ENCODE data around the gene PRDM16. TPM values are rescaled to one million over a fixed set of nuclear protein-coding genes. Genes with fewer than 3 reads are reported as not detected.

PRDM16 gene
- total RNA-seq, 1 experiment from 2014 or later, result 6.1 TPM

GRCh38 chr1:3450983-3451382 is 382.0 kb downstream of the PRDM16 start:
- Histone ChIP-seq H3K36me3 (ENCODE audit: control insufficient read depth in 1 of 2, insufficient read depth in 2 of 2, low read length in 2 of 2) (no peaks in the 10 kb centered on the region), H3K9ac (ENCODE audit: low read length) (no peak overlapping the region), H3K4me2 (ENCODE audit: low read length) (no peak overlapping the region), H3K4me3 (replicated peaks in 1 of 2; ENCODE audit: low read depth in 1 of 2, low read length in 2 of 2) (no peak overlapping the region), H3K9me2 (ENCODE audit: insufficient read depth) (no peaks in the 10 kb centered on the region), H2AFZ (ENCODE audit: low read depth, low read length, poor library complexity, severe bottlenecking) (no peak overlapping the region), H3K27me3 (ENCODE audit: insufficient read depth, low read length) (no peaks in the 10 kb centered on the region), H4K20me1 (ENCODE audit: insufficient read depth) (no peaks in the 10 kb centered on the region), H3K4me1 (ENCODE audit: control insufficient read depth in 1 of 2, insufficient read depth in 2 of 2, low read length in 2 of 2) (peaks cover 14 to 26% of the 10 kb centered on the region in 2 experiments), H3K9me3 (ENCODE audit: control insufficient read depth in 1 of 2, insufficient read depth in 1 of 2, low read depth in 1 of 2, low read length in 2 of 2) (no peaks in the 10 kb centered on the region), H3K27ac (ENCODE audit: low read depth, low read length) (no peak overlapping the region), H3K79me2 (ENCODE audit: insufficient read depth, low read length) (peaks cover 10% of the 10 kb centered on the region)
- TF ChIP-seq, protein P1, sequence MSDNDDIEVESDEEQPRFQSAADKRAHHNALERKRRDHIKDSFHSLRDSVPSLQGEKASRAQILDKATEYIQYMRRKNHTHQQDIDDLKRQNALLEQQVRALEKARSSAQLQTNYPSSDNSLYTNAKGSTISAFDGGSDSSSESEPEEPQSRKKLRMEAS (IDR thresholded peaks at IDR 0.05), result no peak
- no peak for TF ChIP-seq REST (IDR thresholded peaks at IDR 0.05; ENCODE audit: low read depth)
- TF ChIP-seq YY1 (IDR thresholded peaks at IDR 0.05; ENCODE audit: extremely low read depth, insufficient replicate concordance, low read depth, low read length), result no peak
- no peak for TF ChIP-seq SRF (IDR thresholded peaks at IDR 0.05; ENCODE audit: low read depth)
- no peak for TF ChIP-seq ATF3 (IDR thresholded peaks at IDR 0.05)
- no peak for TF ChIP-seq ZNF274 (IDR thresholded peaks at IDR 0.05; ENCODE audit: low read depth, low read length)
- TF ChIP-seq SP1 (IDR thresholded peaks at IDR 0.05; ENCODE audit: low read depth), result no peak
- no peak for TF ChIP-seq JUND (IDR thresholded peaks at IDR 0.05)
- TF ChIP-seq POLR2AphosphoS5 (IDR thresholded peaks at IDR 0.05; ENCODE audit: low read depth, low read length), result no peak
- TF ChIP-seq ELF1 (IDR thresholded peaks at IDR 0.05; ENCODE audit: borderline replicate concordance, low read depth), result no peak
- TF ChIP-seq TCF7L2 (IDR thresholded peaks at IDR 0.05; ENCODE audit: borderline replicate concordance, extremely low read depth, insufficient read depth, insufficient read length), result no peak
- TF ChIP-seq, protein P2, sequence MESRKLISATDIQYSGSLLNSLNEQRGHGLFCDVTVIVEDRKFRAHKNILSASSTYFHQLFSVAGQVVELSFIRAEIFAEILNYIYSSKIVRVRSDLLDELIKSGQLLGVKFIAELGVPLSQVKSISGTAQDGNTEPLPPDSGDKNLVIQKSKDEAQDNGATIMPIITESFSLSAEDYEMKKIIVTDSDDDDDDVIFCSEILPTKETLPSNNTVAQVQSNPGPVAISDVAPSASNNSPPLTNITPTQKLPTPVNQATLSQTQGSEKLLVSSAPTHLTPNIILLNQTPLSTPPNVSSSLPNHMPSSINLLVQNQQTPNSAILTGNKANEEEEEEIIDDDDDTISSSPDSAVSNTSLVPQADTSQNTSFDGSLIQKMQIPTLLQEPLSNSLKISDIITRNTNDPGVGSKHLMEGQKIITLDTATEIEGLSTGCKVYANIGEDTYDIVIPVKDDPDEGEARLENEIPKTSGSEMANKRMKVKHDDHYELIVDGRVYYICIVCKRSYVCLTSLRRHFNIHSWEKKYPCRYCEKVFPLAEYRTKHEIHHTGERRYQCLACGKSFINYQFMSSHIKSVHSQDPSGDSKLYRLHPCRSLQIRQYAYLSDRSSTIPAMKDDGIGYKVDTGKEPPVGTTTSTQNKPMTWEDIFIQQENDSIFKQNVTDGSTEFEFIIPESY (IDR thresholded peaks at IDR 0.05; ENCODE audit: extremely low read depth, insufficient replicate concordance, low read length), result no peak
- no peak for TF ChIP-seq EGR1 (IDR thresholded peaks at IDR 0.05; ENCODE audit: low read depth)
- no TSS peak for BruUV-seq (replicated peaks)
- no peak for ATAC-seq
- CTCF ChIA-PET, result no interaction called here
- RAD21 ChIA-PET (ENCODE audit: low non-redundant PET in 1 of 2, low total read pairs in 2 of 2, uncharacterized antibody in 2 of 2, unreplicated experiment in 2 of 2), result no interaction called here
- POLR2A ChIA-PET, result no interaction called here
- no peak for DNase-seq (ENCODE audit: low read depth, low spot score)
- intact Hi-C loops (cut with micrococcal nuclease), result loop anchor here (5.0 kb wide), 3 partner anchors 271 to 406 kb away; partner anchors contain the start of genes CEP104 and DFFB
